GM12878 (cell line): ENCODE results near the gene SIK2. TPM values are rescaled to one million over a fixed set of nuclear protein-coding genes. Genes with fewer than 3 reads are reported as not detected.

ENCODE experiments used
- ATAC-seq: fragments of 200-7000 bp; cut with Tn5 transposase; 3 replicates; pipeline ENCODE4 v1.9.1; 2020; ENCODE audit warnings: mild to moderate bottlenecking, moderate library complexity
- BruUV-seq: library from RNA; stranded (reverse); fragments of 400-500 nt; replicated peaks from 2 replicates; lab custom pipeline; 2021; lab: Mats Ljungman, UMichigan
- CTCF ChIA-PET: fragments of 300-600 bp; sonication (Branson Sonifier 250); formaldehyde crosslinking; extraction: SDS; loops from one replicate; lab custom pipeline; 2021; ENCODE audit warnings: inconsistent platforms; lab: Yijun Ruan, JAX
- POLR2A ChIA-PET: fragments of 350-600 bp; formaldehyde crosslinking; extraction: SDS; loops from one replicate; lab custom pipeline; 2021; ENCODE audit warnings: inconsistent platforms; lab: Charles Lee
- RAD21 ChIA-PET: fragments of 300-600 bp; sonication (Branson Sonifier 250); formaldehyde crosslinking; loops from one replicate; lab custom pipeline; 2023; ENCODE audit warnings: antibody characterized with exemption; ENCODE audit not compliant: unreplicated experiment; lab: Charles Lee
- SMC1A ChIA-PET: fragments of 300-600 bp; sonication (Branson Sonifier 250); formaldehyde crosslinking; loops from one replicate; lab custom pipeline; 2023; ENCODE audit not compliant: unreplicated experiment, uncharacterized antibody; lab: Charles Lee
- DNase-seq: peaks from one replicate; pipeline ENCODE4 v3.0.0-alpha.2; 2011; ENCODE audit warnings: low read depth, low spot score
- FAIRE-seq: peaks from 3 replicates; lab custom pipeline; 2011; peaks lifted over from hg19 to GRCh38; lab: Jason Lieb, UNC
- H2AFZ ChIP-seq: 2 replicates; pipeline ENCODE4 v1.6.0; 2011; ENCODE audit warnings: low read depth, low read length, control low read depth; ENCODE audit not compliant: control insufficient read depth
- H3K27ac ChIP-seq: 2 replicates; pipeline ENCODE4 v1.5.1; 2011; ENCODE audit warnings: control low read depth; ENCODE audit not compliant: control insufficient read depth, insufficient read depth
- H3K27me3 ChIP-seq, 2 experiments: replicated peaks in 1 of 2; 2 replicates each; pipeline versions ENCODE4 v1.6.0 to v1.6.1; 2011; ENCODE audit warnings: low read length in 1 of 2; ENCODE audit not compliant: control insufficient read depth in 2 of 2, insufficient read depth in 2 of 2
- H3K36me3 ChIP-seq, 2 experiments: 2 replicates each; pipeline ENCODE4 v1.5.1; 2011; ENCODE audit warnings: low read length in 1 of 2; ENCODE audit not compliant: control insufficient read depth in 2 of 2, insufficient read depth in 2 of 2
- H3K4me1 ChIP-seq: 2 replicates; pipeline ENCODE4 v1.6.1; 2011; ENCODE audit warnings: mild to moderate bottlenecking, low read length, moderate library complexity, mixed read lengths; ENCODE audit not compliant: control insufficient read depth, insufficient read depth
- H3K4me2 ChIP-seq: 2 replicates; pipeline ENCODE4 v1.6.0; 2011; ENCODE audit warnings: control low read depth; ENCODE audit not compliant: control insufficient read depth, insufficient read depth
- H3K4me3 ChIP-seq: fragments of 200-600 bp; sonication (generic); 2 replicates; pipeline ENCODE4 v1.5.1; 2016
- H3K79me2 ChIP-seq: 2 replicates; pipeline ENCODE4 v1.6.0; 2011; ENCODE audit warnings: low read length; ENCODE audit not compliant: control insufficient read depth, insufficient read depth
- H3K9ac ChIP-seq: 2 replicates; pipeline ENCODE4 v1.8.0; 2011; ENCODE audit warnings: low read length, control low read depth, mixed read lengths; ENCODE audit not compliant: control insufficient read depth, insufficient read depth
- H3K9me3 ChIP-seq: replicated peaks from 3 replicates; pipeline ENCODE4 v1.5.1; 2011; ENCODE audit warnings: mild to moderate bottlenecking, low read length; ENCODE audit not compliant: control insufficient read depth, insufficient read depth
- H4K20me1 ChIP-seq: 2 replicates; pipeline ENCODE4 v1.6.0; 2011; ENCODE audit not compliant: control insufficient read depth, insufficient read depth
- ATF7 ChIP-seq: fragments of 450-650 bp; IDR thresholded peaks from 2 replicates; pipeline ENCODE4 v1.6.1; 2016; ENCODE audit warnings: low read depth, mild to moderate bottlenecking
- E4F1 ChIP-seq: fragments of 450-650 bp; IDR thresholded peaks from 2 replicates; pipeline ENCODE4 v1.6.1; 2018; ENCODE audit warnings: borderline replicate concordance, mild to moderate bottlenecking; ENCODE audit not compliant: partially characterized antibody
- ELK1 ChIP-seq: IDR thresholded peaks from 2 replicates; pipeline ENCODE4 v1.6.1; 2012; ENCODE audit warnings: low read depth, low read length, improper control_type of control experiment
- HSF1 ChIP-seq: fragments of 150-350 bp; IDR thresholded peaks from 2 replicates; pipeline ENCODE4 v1.6.1; 2014; ENCODE audit warnings: mild to moderate bottlenecking, low read depth, low read length
- KAT2A ChIP-seq: conservative IDR thresholded peaks from 2 replicates; pipeline ENCODE4 v1.6.1; 2011; ENCODE audit warnings: low read depth, low read length; ENCODE audit not compliant: control insufficient read depth
- MYB ChIP-seq: fragments of 150-350 bp; IDR thresholded peaks from 2 replicates; pipeline ENCODE4 v1.6.1; 2014; ENCODE audit warnings: mild to moderate bottlenecking, low read depth, low read length, borderline replicate concordance
- NFYA ChIP-seq: IDR thresholded peaks from 2 replicates; pipeline ENCODE4 v1.6.1; 2011; ENCODE audit warnings: low read depth, mild to moderate bottlenecking, low read length, improper control_type of control experiment, borderline replicate concordance
- PAX8 ChIP-seq: fragments of 450-650 bp; IDR thresholded peaks from 2 replicates; pipeline ENCODE4 v1.6.1; 2017; ENCODE audit warnings: mild to moderate bottlenecking, moderate library complexity
- SMAD5 ChIP-seq: IDR thresholded peaks from 2 replicates; pipeline ENCODE4 v1.6.1; 2016; ENCODE audit warnings: antibody characterized with exemption, low read depth
- SUPT20H ChIP-seq: IDR thresholded peaks from 2 replicates; pipeline ENCODE4 v1.6.1; 2011; ENCODE audit warnings: low read depth, mild to moderate bottlenecking, low read length, moderate library complexity, borderline replicate concordance; ENCODE audit not compliant: control insufficient read depth
- USF2 ChIP-seq: IDR thresholded peaks from 2 replicates; pipeline ENCODE4 v1.6.1; 2011; ENCODE audit warnings: low read depth, low read length, improper control_type of control experiment, borderline replicate concordance
- ZNF592 ChIP-seq: fragments of 450-650 bp; IDR thresholded peaks from 2 replicates; pipeline ENCODE4 v1.6.1; 2017; ENCODE audit warnings: mild to moderate bottlenecking, moderate library complexity
- WGBS: methylation state at CpG from one replicate; pipeline ENCODE4 v1.1.6; 2016; ENCODE audit warnings: low lambda C conversion rate; ENCODE audit not compliant: insufficient replicate concordance, insufficient coverage; ENCODE audit errors: missing lambda C conversion rate; 5-methylcytosine and 5-hydroxymethylcytosine counted together
- in situ Hi-C: fragments of 300-500 bp; cut with MboI; formaldehyde crosslinking; loops from 9 replicates; pipeline ENCODE4 v1.14.3; 2018; ENCODE audit warnings: mixed read lengths
- intact Hi-C: fragments of 100-400 bp; cut with micrococcal nuclease; formaldehyde crosslinking; loops from one replicate; pipeline ENCODE4 v1.14.2; 2022; ENCODE audit not compliant: unreplicated experiment
- polyA plus RNA-seq, 11 experiments: library from polyadenylated mRNA; depleted of rRNA in 4 of 11; unstranded in 6 of 11; stranded (reverse) in 5 of 11; fragments of >200 nt; fragmentation: Nextera tagmentation in 4 of 11; fragmentation: Illumina TruSeq in 1 of 11; extraction: Ambion mirVana in 4 of 11; extraction: Trizol in 1 of 11; gene quantifications; 1 replicate in 1 of 11; 2 replicates in 10 of 11; pipeline versions ENCODE4 v1.2.1 to v1.2.3, GENCODE V29; 2011 to 2016; ENCODE audit warnings: inconsistent platforms in 2 of 11, missing spikeins in 2 of 11, low read depth in 1 of 11
- total RNA-seq, 4 experiments: library from RNA; depleted of rRNA in 3 of 4; stranded (reverse); fragments of >200 nt in 3 of 4; fragmentation: Illumina TruSeq in 1 of 4; extraction: Trizol in 1 of 4; gene quantifications; 2 replicates each; pipeline versions ENCODE4 v1.2.1 to v1.2.3, GENCODE V29; 2013 to 2021

The SIK2 gene
- total and polyA plus RNA-seq, 10 of the 15 experiments (the other 5 are each of a cell fraction or from before 2014, with no cell fraction given), result 0.97 to 14.2 (median 4.5) TPM

- no peaks in the 10 kb centered on the region for H4K20me1 ChIP-seq
- BruUV-seq, result no TSS peak
- no peaks in the 10 kb centered on the region for H3K79me2 ChIP-seq
- H2AFZ ChIP-seq, result no peak overlapping the region
- CTCF ChIA-PET, result no interaction called here
- H3K9me3 ChIP-seq, result no peaks in the 10 kb centered on the region
- POLR2A ChIA-PET, result no interaction called here
- intact Hi-C loops, result no loop called here
- RAD21 ChIA-PET, result interaction anchor here (0.7 to 1.3 kb wide), 4 partner anchors 22 to 133 kb away, joined by 3 to 4 read pairs (median 4); no protein-coding TSS in a partner anchor
- in situ Hi-C loops, result no loop called here
- peaks cover 7 to 27% of the 10 kb centered on the region in 2 experiments for H3K36me3 ChIP-seq
- 91% methylated on average over 14 of the region's 14 CpGs for WGBS
- H3K4me3 ChIP-seq, result no peak overlapping the region
- ATAC-seq, result no peak
- H3K27me3 ChIP-seq, result no peaks in the 10 kb centered on the region
- SMC1A ChIA-PET, result interaction anchor here (1.4 to 1.6 kb wide), 2 partner anchors 27 to 40 kb away, joined by 3 to 4 read pairs; no protein-coding TSS in a partner anchor
- no peak for FAIRE-seq
- H3K27ac ChIP-seq, result no peak overlapping the region
- H3K4me2 ChIP-seq, result no peak overlapping the region
- H3K9ac ChIP-seq, result no peak overlapping the region
- peaks cover 5% of the 10 kb centered on the region; the same call in 1 of the 2 replicates for H3K4me1 ChIP-seq
- no peak for DNase-seq
- TF ChIP-seq USF2 (no peak), PAX8 (no peak), KAT2A (no peak), SMAD5 (no peak), E4F1 (no peak), NFYA (no peak), SUPT20H (no peak), HSF1 (no peak), ATF7 (no peak), ELK1 (no peak), ZNF592 (no peak), MYB (no peak)
Measured at GRCh38 chr11:111737444-111738210, 135.4 kb downstream of the SIK2 start.
